Spleen (tissue), 11 donors: ENCODE data around the gene DHCR7. TPM values are rescaled to one million over a fixed set of nuclear protein-coding genes. Genes with fewer than 3 reads are reported as not detected.

Experiments
- DNase-seq: peaks from one replicate; pipeline ENCODE4 v3.0.0-alpha.2; 2020
- H3K27ac ChIP-seq, 8 donors: fragments of 200-600 bp; sonication (generic) in 7 of 8; 1 replicate in 4 of 8; 2 replicates in 4 of 8; pipeline versions ENCODE4 v1.5.0 to v1.8.0; 2016 to 2021; ENCODE audit warnings: inconsistent platforms in 4 of 8, mild to moderate bottlenecking in 4 of 8, moderate library complexity in 1 of 8
- H3K27me3 ChIP-seq, 7 donors: fragments of 200-600 bp; sonication (generic) in 6 of 7; replicated peaks in 1 of 7; 1 replicate in 4 of 7; 2 replicates in 3 of 7; pipeline versions ENCODE4 v1.5.0 to v1.8.0; 2016 to 2021; ENCODE audit warnings: inconsistent platforms in 3 of 7, mild to moderate bottlenecking in 1 of 7
- H3K36me3 ChIP-seq, 6 donors: fragments of 200-600 bp; sonication (generic) in 5 of 6; 1 replicate in 4 of 6; 2 replicates in 2 of 6; pipeline versions ENCODE4 v1.5.0 to v1.8.0; 2016 to 2021; ENCODE audit warnings: inconsistent platforms in 2 of 6
- H3K4me1 ChIP-seq, 6 donors: fragments of 200-600 bp; sonication (generic) in 5 of 6; 1 replicate in 3 of 6; 2 replicates in 3 of 6; pipeline versions ENCODE4 v1.5.0 to v1.8.0; 2016 to 2021; ENCODE audit warnings: inconsistent platforms in 3 of 6
- H3K4me3 ChIP-seq, 8 donors: fragments of 200-600 bp; sonication (generic) in 7 of 8; 1 replicate in 4 of 8; 2 replicates in 4 of 8; pipeline versions ENCODE4 v1.5.0 to v1.8.0; 2016 to 2021; ENCODE audit warnings: inconsistent platforms in 4 of 8, mild to moderate bottlenecking in 4 of 8, moderate library complexity in 2 of 8
- H3K9me3 ChIP-seq, 8 donors: fragments of 200-600 bp; sonication (generic) in 7 of 8; 1 replicate in 4 of 8; 2 replicates in 4 of 8; pipeline versions ENCODE4 v1.5.0 to v1.8.0; 2016 to 2021; ENCODE audit warnings: inconsistent platforms in 4 of 8
- CTCF ChIP-seq, 11 experiments: fragments of 200-600 bp in 7 of 11; fragments of 450-650 bp in 4 of 11; sonication (generic) in 4 of 11; IDR thresholded peaks in 8 of 11; conservative IDR thresholded peaks in 3 of 11; 1 replicate in 7 of 11; 2 replicates in 4 of 11; pipeline versions ENCODE4 v1.4.0 to v1.8.0; 2016 to 2021; ENCODE audit warnings: antibody characterized with exemption in 11 of 11, inconsistent platforms in 4 of 11, mild to moderate bottlenecking in 1 of 11
- POLR2A ChIP-seq, 3 donors: fragments of 450-650 bp; IDR thresholded peaks; one replicate each; pipeline ENCODE4 v1.5.1; 2017; ENCODE audit warnings: antibody characterized with exemption in 3 of 3, mild to moderate bottlenecking in 1 of 3
- POLR2AphosphoS5 ChIP-seq, 3 donors: sonication (generic); formaldehyde crosslinking; IDR thresholded peaks; one replicate each; pipeline ENCODE4 v1.5.1; 2017; ENCODE audit warnings: antibody characterized with exemption in 3 of 3
- WGBS, 5 donors: extraction: QIAGEN DNeasy Blood & Tissue Kit in 3 of 5; methylation state at CpG; one replicate each; pipeline versions ENCODE4 v1.1.5 to v1.1.7; 2013 to 2018; 5-methylcytosine and 5-hydroxymethylcytosine counted together
- intact Hi-C: fragments of 100-400 bp; cut with DNase I; formaldehyde crosslinking; loops from one replicate; pipeline ENCODE4 v1.15.0; 2023; ENCODE audit warnings: low total_unique reads
- polyA plus RNA-seq, 3 donors: library from polyadenylated mRNA; stranded (reverse); fragments of 200-250 nt; gene quantifications; one replicate each; pipeline ENCODE4 v1.2.1, GENCODE V29; 2013
- total RNA-seq, 7 donors: library from RNA; depleted of rRNA in 3 of 7; stranded (reverse); fragments of >200 nt in 3 of 7; fragmentation: NEBNext Ultra II Directional in 4 of 7; extraction: Animal tissue kit (Norgen Biotek cat#: 25700) in 4 of 7; gene quantifications; one replicate each; pipeline versions ENCODE4 v1.1.0 to v1.2.1, GENCODE V29; 2016 to 2021
- donor health status: healthy with polysubstance abuse.
- donor health status: DM: no; HTN: no; CAD: no; lungs with moderate emphysema.
- donor health status: DM: no; HTN: no; CAD: no.
- donor health status: Bipolar disorder and iron deficiency.
- donor health status: healthy.
- donor health status: DM: no; HTN: no; CAD: no.
- donor health status: DM: yes; HTN: yes; CAD: no.

Gene DHCR7
- total and polyA plus RNA-seq, 10 donors: 3.6 to 26.4 (median 14.3) TPM

- H3K4me3 ChIP-seq: no peak overlapping the region
- intact Hi-C loops: no loop called here
- H3K27me3 ChIP-seq: no peaks in the 10 kb centered on the region
- TF ChIP-seq POLR2A (IDR thresholded peaks at IDR 0.05) (no peak), POLR2AphosphoS5 (IDR thresholded peaks at IDR 0.05) (no peak), CTCF (IDR thresholded peaks at IDR 0.05 in 8 of 11, conservative IDR thresholded peaks at IDR 0.05 in 3 of 11) (no peak)
- H3K27ac ChIP-seq: no peak overlapping the region
- H3K4me1 ChIP-seq: peaks cover 0 to 23% (median 13%) of the 10 kb centered on the region in 6 donors
- peaks cover 9 to 100% (median 74%) of the 10 kb centered on the region in 6 donors for H3K36me3 ChIP-seq
- no peaks in the 10 kb centered on the region for H3K9me3 ChIP-seq
- 86 to 97% (median 94%) methylated on average over 9 of the region's 9 CpGs for WGBS, 5 donors
- DNase-seq: no peak
Measured at GRCh38 chr11:71491940-71492339, 43.7 kb upstream of the DHCR7 start.

GRCh38 chr11:71491531-71491930 is 43.3 kb upstream of the DHCR7 start:
- intact Hi-C loops: no loop called here
- Histone ChIP-seq H3K4me3 (no peak overlapping the region), H3K27me3 (no peaks in the 10 kb centered on the region), H3K9me3 (no peaks in the 10 kb centered on the region), H3K27ac (no peak overlapping the region), H3K36me3 (peaks cover 9 to 100% (median 71%) of the 10 kb centered on the region in 6 donors), H3K4me1 (peaks cover 0 to 23% (median 13%) of the 10 kb centered on the region in 6 donors)
- 89 to 96% (median 95%) methylated on average over 7 to 19 of the region's 19 CpGs for WGBS, 5 donors
- TF ChIP-seq CTCF (IDR thresholded peaks at IDR 0.05 in 8 of 11, conservative IDR thresholded peaks at IDR 0.05 in 3 of 11) (no peak), POLR2A (IDR thresholded peaks at IDR 0.05) (no peak), POLR2AphosphoS5 (IDR thresholded peaks at IDR 0.05) (peak in 1 of 3 donors; percentile 24)
- no peak for DNase-seq

- intact Hi-C loops: no loop called here
- no peak overlapping the region for H3K27ac ChIP-seq
- H3K36me3 ChIP-seq: peaks cover 9 to 100% (median 71%) of the 10 kb centered on the region in 6 donors
- H3K27me3 ChIP-seq: no peaks in the 10 kb centered on the region
- TF ChIP-seq CTCF (IDR thresholded peaks at IDR 0.05 in 8 of 11, conservative IDR thresholded peaks at IDR 0.05 in 3 of 11): no peak
- no peak for TF ChIP-seq POLR2AphosphoS5 (IDR thresholded peaks at IDR 0.05)
- no peak for TF ChIP-seq POLR2A (IDR thresholded peaks at IDR 0.05)
- no peak for DNase-seq
- H3K4me3 ChIP-seq: no peak overlapping the region
- 94 to 97% (median 97%) methylated on average over 18 to 28 of the region's 28 CpGs for WGBS, 5 donors
- no peaks in the 10 kb centered on the region for H3K9me3 ChIP-seq
- peaks cover 0 to 23% (median 13%) of the 10 kb centered on the region in 6 donors for H3K4me1 ChIP-seq
Measured at GRCh38 chr11:71490731-71491390, 42.7 kb upstream of the DHCR7 start.

- no peaks in the 10 kb centered on the region for H3K27me3 ChIP-seq
- DNase-seq: no peak
- intact Hi-C loops: no loop called here
- H3K27ac ChIP-seq: no peak overlapping the region
- no peak overlapping the region for H3K4me3 ChIP-seq
- H3K4me1 ChIP-seq: peaks cover 0 to 23% (median 13%) of the 10 kb centered on the region in 6 donors
- no peaks in the 10 kb centered on the region for H3K9me3 ChIP-seq
- 91 to 98% (median 94%) methylated on average over 23 of the region's 23 CpGs for WGBS, 5 donors
- TF ChIP-seq POLR2A (IDR thresholded peaks at IDR 0.05): no peak
- TF ChIP-seq CTCF (IDR thresholded peaks at IDR 0.05 in 8 of 11, conservative IDR thresholded peaks at IDR 0.05 in 3 of 11): no peak
- no peak for TF ChIP-seq POLR2AphosphoS5 (IDR thresholded peaks at IDR 0.05)
- peaks cover 7 to 100% (median 71%) of the 10 kb centered on the region in 6 donors for H3K36me3 ChIP-seq
Measured at GRCh38 chr11:71490044-71490730, 42.0 kb upstream of the DHCR7 start.
